ENCODE measurements around the gene MPEG1.

GRCh38 chr11:59224351-59224928 lies 11.7 kb upstream of the MPEG1 start:
- TF ChIP-seq CTCF (IDR thresholded peaks at IDR 0.05), result no peak
- no peak for TF ChIP-seq EP300 (IDR thresholded peaks at IDR 0.05)
- TF ChIP-seq POLR2A (IDR thresholded peaks at IDR 0.05), result no peak

All from ovary (tissue), 3 donors.